Right ventricle myocardium superior (tissue), 1 donor: ENCODE data around the gene CHRDL2. TPM values are rescaled to one million over a fixed set of nuclear protein-coding genes. Genes with fewer than 3 reads are reported as not detected.

Source experiments
- ATAC-seq: fragments of 200-7000 bp; cut with Tn5 transposase; one replicate; pipeline ENCODE4 v1.9.1; 2020; ENCODE audit warnings: mild to moderate bottlenecking; ENCODE audit not compliant: poor library complexity
- DNase-seq: peaks from one replicate; pipeline ENCODE4 v3.0.0-alpha.2; 2020
- intact Hi-C: fragments of 100-400 bp; cut with DNase I; formaldehyde crosslinking; loops from one replicate; pipeline ENCODE4 v1.11.2; 2022
- total RNA-seq: library from RNA; stranded (reverse); fragmentation: NEBNext Ultra II Directional; extraction: Animal tissue kit (Norgen Biotek cat#: 25700); gene quantifications from one replicate; pipeline ENCODE4 v1.2.1, GENCODE V29; 2021
- donor health status: DM: no; HTN: yes; CAD: no; lungs with severe emphysema.

Gene CHRDL2
- total RNA-seq, 1 donor from 2014 or later: 11.1 TPM

GRCh38 chr11:74720596-74721478 is 10.4 kb downstream of the CHRDL2 start:
- ATAC-seq (peak; percentile 90), DNase-seq (peak; percentile 89)
- intact Hi-C loops: no loop called here

GRCh38 chr11:74719011-74719410 is 12.2 kb downstream of the CHRDL2 start:
- intact Hi-C loops: no loop called here
- ATAC-seq: no peak
- no peak for DNase-seq

- intact Hi-C loops: no loop called here
- ATAC-seq (no peak), DNase-seq (no peak)
Observed at GRCh38 chr11:74717221-74717969, 13.8 kb downstream of the CHRDL2 start.

- no peak for DNase-seq
- intact Hi-C loops: no loop called here
- ATAC-seq: no peak
Observed at GRCh38 chr11:74714904-74715303, 16.3 kb downstream of the CHRDL2 start.

- DNase-seq (no peak), ATAC-seq (no peak)
- intact Hi-C loops: no loop called here
Observed at GRCh38 chr11:74713686-74714085, 17.5 kb downstream of the CHRDL2 start.

DNA sequence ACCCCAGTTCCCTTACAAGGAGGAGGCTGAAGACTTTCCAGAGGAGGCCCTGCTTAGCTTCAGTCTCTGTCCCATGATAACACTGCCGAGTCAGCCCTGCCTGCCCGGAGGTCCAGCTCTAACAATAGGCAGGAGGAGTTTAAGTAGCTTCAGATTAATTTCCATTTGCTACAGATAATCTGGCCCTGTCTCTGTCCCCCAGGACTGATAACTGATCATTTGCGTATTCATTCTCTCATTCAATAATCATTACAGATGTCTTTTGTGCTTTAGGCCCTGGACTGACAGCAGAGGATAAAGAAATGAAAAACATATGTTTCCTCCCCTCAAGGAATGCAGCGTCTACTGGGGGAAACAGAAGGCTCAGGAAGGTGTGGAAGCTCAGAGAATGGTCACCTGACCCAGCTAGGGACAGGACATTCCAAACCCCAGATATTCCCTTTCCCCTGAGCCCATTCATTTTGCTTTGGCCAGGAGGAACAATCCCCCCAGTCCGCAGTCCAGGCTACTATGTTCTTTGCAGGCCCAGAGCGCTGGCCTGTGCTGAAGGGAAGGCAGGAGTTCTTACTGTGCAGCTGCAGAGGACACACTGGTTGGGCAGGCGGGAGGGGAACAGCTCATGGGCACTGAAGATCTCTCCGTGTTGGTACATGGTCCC is 20.8 kb downstream of the CHRDL2 start:
- DNase-seq (peak; percentile 56), ATAC-seq (peak; percentile 69)
- intact Hi-C loops: no loop called here

- ATAC-seq (no peak), DNase-seq (no peak)
- intact Hi-C loops: no loop called here
Observed at GRCh38 chr11:74709175-74709574, 22.1 kb downstream of the CHRDL2 start.

DNA sequence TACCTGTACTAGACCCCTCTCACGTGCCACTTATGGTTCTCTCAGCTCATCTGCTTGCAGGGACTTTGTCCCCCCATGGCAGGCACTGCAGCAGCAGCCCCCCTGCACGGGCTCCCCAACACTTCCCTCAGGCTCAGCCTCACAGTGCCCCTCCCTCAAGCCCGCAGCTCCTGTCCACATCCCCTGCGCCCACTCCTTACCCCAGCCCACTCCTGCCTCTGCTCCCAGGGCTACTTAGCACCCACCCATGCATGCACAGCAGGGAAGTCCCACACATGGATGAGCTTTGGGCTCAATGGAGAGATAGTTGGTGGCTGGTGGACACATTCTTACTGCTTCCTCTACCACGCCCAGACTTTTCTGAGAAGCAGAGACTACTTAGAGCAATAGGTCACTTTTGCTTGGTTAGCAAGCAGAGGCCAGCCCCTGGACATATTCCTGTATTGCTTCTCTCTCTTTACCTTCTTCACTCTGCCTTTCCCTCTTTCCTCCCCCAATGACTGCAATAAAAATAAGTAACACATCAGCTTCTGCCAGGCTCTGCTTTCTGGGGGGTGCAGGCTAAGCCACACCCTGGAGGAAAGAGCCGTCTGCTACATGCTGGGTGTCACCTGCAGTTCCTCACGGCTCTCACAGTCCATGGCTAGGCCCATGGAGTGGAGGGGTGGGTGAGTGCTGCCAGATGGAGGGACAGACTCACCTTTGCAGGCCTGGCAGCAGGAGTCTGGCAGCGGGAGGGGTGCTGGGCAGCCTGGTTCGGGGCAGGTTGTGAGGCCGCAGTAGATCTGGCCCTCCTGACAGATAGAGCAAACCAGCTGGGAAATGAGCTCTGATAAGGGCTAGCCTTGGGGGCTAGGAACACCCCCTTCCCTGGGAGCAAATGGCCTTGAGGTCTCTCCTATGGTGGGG is 23.4 kb downstream of the CHRDL2 start:
- intact Hi-C loops: no loop called here
- DNase-seq (no peak), ATAC-seq (no peak)

GRCh38 chr11:74707182-74707581 is 24.0 kb downstream of the CHRDL2 start:
- ATAC-seq: no peak
- no peak for DNase-seq
- intact Hi-C loops: no loop called here

GRCh38 chr11:74703211-74703610 is 28.0 kb downstream of the CHRDL2 start:
- no peak for ATAC-seq
- intact Hi-C loops: no loop called here

DNA sequence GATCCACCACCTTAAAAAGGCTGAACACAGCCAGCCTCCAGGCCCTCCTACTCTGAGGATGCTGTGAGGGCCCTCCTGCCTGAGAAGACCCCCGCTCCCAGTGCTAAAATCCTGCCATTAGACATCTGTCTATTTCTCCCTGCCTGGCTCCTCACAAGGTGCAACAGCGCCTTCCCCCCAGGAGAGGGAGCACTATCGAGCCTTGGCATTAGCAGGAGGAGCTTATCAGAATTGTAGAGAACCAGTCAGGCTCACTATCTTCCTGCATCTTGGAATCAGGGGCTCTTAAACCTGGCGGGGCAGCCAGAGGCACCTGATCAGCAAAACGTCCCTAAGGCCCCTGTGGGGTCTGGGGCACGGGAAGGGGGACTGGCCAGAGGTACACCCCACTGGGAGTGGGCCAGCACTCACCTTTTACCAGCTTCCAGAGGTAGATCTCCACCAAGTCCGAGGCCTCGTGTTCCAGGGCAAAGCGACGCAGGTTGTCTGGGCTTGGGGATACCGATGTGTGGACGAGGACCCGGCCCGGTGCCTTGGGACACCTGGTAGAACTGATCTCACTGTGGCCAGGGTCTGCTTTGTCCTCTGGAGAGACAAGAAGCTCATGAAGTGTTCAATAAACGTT is 28.7 kb downstream of the CHRDL2 start:
- peak; percentile 80 for ATAC-seq
- intact Hi-C loops: no loop called here
- DNase-seq: peak; percentile 80

More at GRCh38 chr11:74703211-74703610, 28.0 kb downstream of the CHRDL2 start:
- no peak for DNase-seq

DNA sequence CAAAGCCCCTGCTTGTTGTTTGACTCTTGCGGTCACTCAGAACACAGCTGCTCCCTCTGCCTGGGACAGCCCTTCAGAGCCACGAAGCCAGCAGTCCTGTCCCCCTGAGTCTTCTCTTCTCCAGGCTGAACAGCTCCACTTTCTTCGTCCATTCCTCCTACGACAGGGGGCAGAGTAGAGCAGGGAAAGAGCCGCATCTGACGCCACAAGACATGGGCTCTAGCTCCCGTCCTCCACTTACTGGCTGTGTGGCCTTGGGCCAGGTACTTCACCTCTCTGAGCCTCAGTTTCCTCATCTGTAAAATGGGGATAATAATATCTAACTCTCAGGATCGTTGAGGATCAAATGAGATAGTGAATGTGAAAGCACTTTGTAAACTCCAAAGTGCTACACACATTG is 29.9 kb downstream of the CHRDL2 start:
- DNase-seq (no peak), ATAC-seq (no peak)
- intact Hi-C loops: no loop called here

- ATAC-seq: no peak
- intact Hi-C loops: no loop called here
- DNase-seq: no peak
Observed at GRCh38 chr11:74699615-74700396, 31.4 kb downstream of the CHRDL2 start.

DNA sequence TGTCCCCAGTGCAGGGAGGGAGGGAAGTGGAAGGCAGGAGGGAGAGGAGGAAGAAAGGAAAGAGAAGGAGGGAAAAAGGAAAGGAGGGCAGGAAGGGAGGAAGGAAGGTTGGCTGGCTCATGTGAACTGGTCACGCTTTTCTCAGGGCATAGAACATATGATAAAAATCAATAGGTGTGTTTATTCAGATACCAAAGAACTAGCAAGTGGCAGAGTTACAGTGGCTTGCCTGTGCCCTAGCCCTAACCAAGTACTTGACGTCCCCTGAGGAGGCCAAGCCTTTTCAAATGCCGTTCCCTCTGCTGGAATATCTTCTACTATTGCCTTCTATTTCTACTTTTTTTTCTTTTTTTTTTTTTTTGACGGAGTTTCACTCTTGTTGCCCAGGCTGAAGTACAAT is 33.5 kb downstream of the CHRDL2 start:
- no peak for DNase-seq
- ATAC-seq: no peak
- intact Hi-C loops: no loop called here

GRCh38 chr11:74696939-74697675 is 34.1 kb downstream of the CHRDL2 start:
- intact Hi-C loops: no loop called here
- ATAC-seq (peak; percentile 92), DNase-seq (peak; percentile 88)

- intact Hi-C loops: no loop called here
- DNase-seq: no peak
Observed at GRCh38 chr11:74696500-74696899, 34.7 kb downstream of the CHRDL2 start.

More at GRCh38 chr11:74696500-74696899, 34.7 kb downstream of the CHRDL2 start:
- ATAC-seq: peak; percentile 8
